Measurements from ENCODE around the gene FOXF1. TPM values are rescaled to one million over a fixed set of nuclear protein-coding genes. Genes with fewer than 3 reads are reported as not detected.

FOXF1 gene
- total and polyA plus RNA-seq, 9 of the 15 experiments (the other 6 are each of a cell fraction or from before 2014, with no cell fraction given), result 0.04 TPM; not detected in 8

DNA sequence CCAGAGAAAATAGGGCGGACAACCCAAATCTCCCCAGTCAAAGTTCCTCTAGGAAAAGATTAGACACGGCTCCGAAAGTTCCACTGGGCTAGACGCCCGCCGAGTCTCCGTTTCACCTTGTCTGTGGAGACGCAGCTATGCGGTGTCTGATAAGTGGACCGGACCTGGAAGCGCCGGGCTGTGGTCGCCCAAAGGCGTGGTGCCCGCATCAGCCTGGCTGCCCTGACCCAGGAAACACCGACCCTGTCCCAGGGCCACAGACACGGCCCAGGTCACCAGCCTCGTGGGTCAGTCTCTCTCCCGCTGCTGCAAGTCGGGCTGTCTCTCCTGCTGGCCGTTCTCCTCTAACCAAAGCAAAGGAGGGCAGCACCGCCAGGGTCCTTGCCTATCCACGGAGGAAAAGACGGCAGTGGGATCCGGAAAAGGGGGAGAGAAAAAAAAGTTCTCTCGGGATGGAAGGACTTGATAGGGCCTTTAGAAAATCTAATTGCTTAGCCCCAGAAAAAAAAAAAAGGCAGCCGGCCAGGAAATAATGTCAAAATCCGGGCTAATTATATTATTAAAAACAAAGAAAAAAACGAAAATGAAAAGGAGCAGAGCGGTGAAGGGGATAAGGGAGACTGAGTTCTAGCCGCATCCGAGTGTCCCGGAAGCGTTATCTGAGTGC is 13.9 kb upstream of the FOXF1 start:
- no peak overlapping the region for H2AFZ ChIP-seq (ENCODE audit: low read depth, low read length)
- no peak overlapping the region for H3K4me2 ChIP-seq (ENCODE audit: insufficient read depth, low read length)
- peaks cover 36 to 78% of the 10 kb centered on the region in 2 experiments; a peak in 4 of 5 replicates for H3K27me3 ChIP-seq (ENCODE audit: control insufficient read depth in 2 of 2, insufficient read depth in 2 of 2, low read length in 2 of 2)
- no peak overlapping the region for H3K27ac ChIP-seq (ENCODE audit: extremely low read depth, low read depth, low read length)
- H3K4me3 ChIP-seq, result no peak overlapping the region
- H3K36me3 ChIP-seq (ENCODE audit: control insufficient read depth, insufficient read depth, low read length), result no peaks in the 10 kb centered on the region
- no peak for TF ChIP-seq CEBPB (tag; IDR thresholded peaks at IDR 0.05)
- no peak for TF ChIP-seq SMAD3 (CRISPR knock-in tag; conservative IDR thresholded peaks at IDR 0.05)
- no peak for TF ChIP-seq MED1 (CRISPR knock-in tag; IDR thresholded peaks at IDR 0.05; ENCODE audit: borderline replicate concordance)
- TF ChIP-seq NCOA6 (IDR thresholded peaks at IDR 0.05), result no peak
- TF ChIP-seq SMC3 (conservative IDR thresholded peaks at IDR 0.05; ENCODE audit: insufficient read depth, low read depth, low read length), result no peak
- TF ChIP-seq, protein P1, sequence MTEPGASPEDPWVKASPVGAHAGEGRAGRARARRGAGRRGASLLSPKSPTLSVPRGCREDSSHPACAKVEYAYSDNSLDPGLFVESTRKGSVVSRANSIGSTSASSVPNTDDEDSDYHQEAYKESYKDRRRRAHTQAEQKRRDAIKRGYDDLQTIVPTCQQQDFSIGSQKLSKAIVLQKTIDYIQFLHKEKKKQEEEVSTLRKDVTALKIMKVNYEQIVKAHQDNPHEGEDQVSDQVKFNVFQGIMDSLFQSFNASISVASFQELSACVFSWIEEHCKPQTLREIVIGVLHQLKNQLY (CRISPR knock-in tag; conservative IDR thresholded peaks at IDR 0.05), result no peak
- no peak for TF ChIP-seq SOX6 (IDR thresholded peaks at IDR 0.05)
- TF ChIP-seq ARNT (IDR thresholded peaks at IDR 0.05), result no peak
- no peak for TF ChIP-seq PML (IDR thresholded peaks at IDR 0.05; ENCODE audit: low read length)
- TF ChIP-seq, protein P2, sequence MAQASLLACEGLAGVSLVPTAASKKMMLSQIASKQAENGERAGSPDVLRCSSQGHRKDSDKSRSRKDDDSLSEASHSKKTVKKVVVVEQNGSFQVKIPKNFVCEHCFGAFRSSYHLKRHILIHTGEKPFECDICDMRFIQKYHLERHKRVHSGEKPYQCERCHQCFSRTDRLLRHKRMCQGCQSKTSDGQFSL (CRISPR knock-in tag; IDR thresholded peaks at IDR 0.05), result no peak
- TF ChIP-seq, protein P2 (tag; IDR thresholded peaks at IDR 0.05), result no peak
- TF ChIP-seq, protein P3, sequence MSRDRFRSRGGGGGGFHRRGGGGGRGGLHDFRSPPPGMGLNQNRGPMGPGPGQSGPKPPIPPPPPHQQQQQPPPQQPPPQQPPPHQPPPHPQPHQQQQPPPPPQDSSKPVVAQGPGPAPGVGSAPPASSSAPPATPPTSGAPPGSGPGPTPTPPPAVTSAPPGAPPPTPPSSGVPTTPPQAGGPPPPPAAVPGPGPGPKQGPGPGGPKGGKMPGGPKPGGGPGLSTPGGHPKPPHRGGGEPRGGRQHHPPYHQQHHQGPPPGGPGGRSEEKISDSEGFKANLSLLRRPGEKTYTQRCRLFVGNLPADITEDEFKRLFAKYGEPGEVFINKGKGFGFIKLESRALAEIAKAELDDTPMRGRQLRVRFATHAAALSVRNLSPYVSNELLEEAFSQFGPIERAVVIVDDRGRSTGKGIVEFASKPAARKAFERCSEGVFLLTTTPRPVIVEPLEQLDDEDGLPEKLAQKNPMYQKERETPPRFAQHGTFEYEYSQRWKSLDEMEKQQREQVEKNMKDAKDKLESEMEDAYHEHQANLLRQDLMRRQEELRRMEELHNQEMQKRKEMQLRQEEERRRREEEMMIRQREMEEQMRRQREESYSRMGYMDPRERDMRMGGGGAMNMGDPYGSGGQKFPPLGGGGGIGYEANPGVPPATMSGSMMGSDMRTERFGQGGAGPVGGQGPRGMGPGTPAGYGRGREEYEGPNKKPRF (IDR thresholded peaks at IDR 0.05; ENCODE audit: low read depth, low read length), result no peak
- TF ChIP-seq, protein P4, sequence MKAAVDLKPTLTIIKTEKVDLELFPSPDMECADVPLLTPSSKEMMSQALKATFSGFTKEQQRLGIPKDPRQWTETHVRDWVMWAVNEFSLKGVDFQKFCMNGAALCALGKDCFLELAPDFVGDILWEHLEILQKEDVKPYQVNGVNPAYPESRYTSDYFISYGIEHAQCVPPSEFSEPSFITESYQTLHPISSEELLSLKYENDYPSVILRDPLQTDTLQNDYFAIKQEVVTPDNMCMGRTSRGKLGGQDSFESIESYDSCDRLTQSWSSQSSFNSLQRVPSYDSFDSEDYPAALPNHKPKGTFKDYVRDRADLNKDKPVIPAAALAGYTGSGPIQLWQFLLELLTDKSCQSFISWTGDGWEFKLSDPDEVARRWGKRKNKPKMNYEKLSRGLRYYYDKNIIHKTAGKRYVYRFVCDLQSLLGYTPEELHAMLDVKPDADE (conservative IDR thresholded peaks at IDR 0.05; ENCODE audit: control insufficient read depth, low read depth, low read length), result no peak
- no peak for TF ChIP-seq NFATC3 (IDR thresholded peaks at IDR 0.05)
- peaks cover 4% of the 10 kb centered on the region; the same call in 1 of the 2 replicates for H4K20me1 ChIP-seq (replicated peaks; ENCODE audit: control insufficient read depth, insufficient read depth, low read length)
- BruUV-seq (replicated peaks), result no TSS peak
- H3K9me1 ChIP-seq (ENCODE audit: control insufficient read depth, insufficient read depth, low read length), result no peaks in the 10 kb centered on the region
- DNase-seq (ENCODE audit: extremely low read depth in 1 of 4, low spot score in 3 of 4) (no peak), FAIRE-seq (no peak), ATAC-seq (no peak)
- no peak overlapping the region for H3K9ac ChIP-seq (ENCODE audit: insufficient read depth in 1 of 2, low read depth in 2 of 2, low read length in 2 of 2)
- H3K79me2 ChIP-seq (ENCODE audit: control insufficient read depth, insufficient read depth, low read length), result no peaks in the 10 kb centered on the region
- POLR2A ChIA-PET, result no interaction called here
- intact Hi-C loops (cut with micrococcal nuclease), result no loop called here
- H3K9me3 ChIP-seq (replicated peaks; ENCODE audit: control insufficient read depth, insufficient read depth, low read depth, low read length), result no peaks in the 10 kb centered on the region
- CTCF ChIA-PET (ENCODE audit: low intra/inter-chr PET ratio), result no interaction called here
- peaks cover 0 to 3% of the 10 kb centered on the region in 2 experiments; a peak in 2 of 5 replicates for H3K4me1 ChIP-seq (replicated peaks in 1 of 2; ENCODE audit: control insufficient read depth in 2 of 2, insufficient read depth in 2 of 2, low read length in 2 of 2)
- WGBS (ENCODE audit: insufficient coverage, low coverage, missing lambda C conversion rate), result 3% methylated on average over 22 of the region's 34 CpGs
- in situ Hi-C loops (cut with MboI), result no loop called here

Data from K562 (cell line).